ENCODE measurements around the gene LRP5.
A peak's percentile ranks its signal among the peaks of the same experiment; 100 is the strongest.
"Not testable (repeated sequence)": the region's sequence is repeated elsewhere in the genome, so short reads cannot be mapped to it uniquely, and the experiment has no call there.

Gene LRP5

DNA sequence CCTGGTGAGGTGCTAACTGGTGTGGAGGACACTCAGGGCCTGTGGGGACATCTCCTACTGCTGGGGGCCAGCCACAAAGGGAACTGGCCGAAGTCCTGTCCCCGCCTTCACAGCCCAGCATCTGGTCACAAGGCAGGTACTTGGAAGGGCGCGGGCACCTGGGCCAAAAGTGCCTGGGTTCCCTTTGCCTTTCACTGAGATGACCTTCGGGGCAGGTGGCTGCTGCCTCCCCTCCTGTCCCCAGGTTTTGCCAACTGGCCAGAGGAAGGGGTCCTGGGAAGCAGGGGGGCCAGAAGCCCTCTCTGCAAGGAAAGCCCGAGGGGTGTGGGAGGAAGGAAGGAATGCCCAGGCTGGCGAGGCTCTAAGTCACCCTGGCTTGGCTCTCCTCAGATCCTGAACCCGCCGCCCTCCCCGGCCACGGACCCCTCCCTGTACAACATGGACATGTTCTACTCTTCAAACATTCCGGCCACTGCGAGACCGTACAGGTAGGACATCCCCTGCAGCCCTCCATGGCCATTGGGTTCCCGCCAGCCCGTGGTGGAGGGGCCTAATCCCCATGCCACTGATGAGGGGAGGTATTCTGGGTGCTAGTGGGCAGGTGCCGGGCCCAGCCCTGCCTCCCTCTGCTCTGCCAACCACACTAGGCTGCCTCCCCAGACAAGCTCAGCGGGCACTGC is 133.8 kb downstream of the LRP5 start:
- no peak for DNase-seq

GRCh38 chr11:68447015-68447801 is 134.8 kb downstream of the LRP5 start:
- peak; percentile 77 for DNase-seq

- DNase-seq, result not testable (repeated sequence)
These were observed 135.5 kb downstream of the LRP5 start for GRCh38 chr11:68447914-68448313.

DNA sequence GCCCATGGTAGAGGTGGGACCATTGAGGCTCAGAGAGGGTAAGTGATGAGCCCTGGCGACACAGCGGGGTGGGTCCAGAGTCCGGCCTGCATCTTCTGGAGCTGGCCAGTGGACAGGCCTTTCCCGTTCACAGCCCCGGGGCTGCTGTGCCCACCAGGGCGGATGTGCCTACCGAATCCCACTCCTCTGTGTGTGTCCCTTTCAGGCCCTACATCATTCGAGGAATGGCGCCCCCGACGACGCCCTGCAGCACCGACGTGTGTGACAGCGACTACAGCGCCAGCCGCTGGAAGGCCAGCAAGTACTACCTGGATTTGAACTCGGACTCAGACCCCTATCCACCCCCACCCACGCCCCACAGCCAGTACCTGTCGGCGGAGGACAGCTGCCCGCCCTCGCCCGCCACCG is 136.2 kb downstream of the LRP5 start:
- no peak for DNase-seq

DNA sequence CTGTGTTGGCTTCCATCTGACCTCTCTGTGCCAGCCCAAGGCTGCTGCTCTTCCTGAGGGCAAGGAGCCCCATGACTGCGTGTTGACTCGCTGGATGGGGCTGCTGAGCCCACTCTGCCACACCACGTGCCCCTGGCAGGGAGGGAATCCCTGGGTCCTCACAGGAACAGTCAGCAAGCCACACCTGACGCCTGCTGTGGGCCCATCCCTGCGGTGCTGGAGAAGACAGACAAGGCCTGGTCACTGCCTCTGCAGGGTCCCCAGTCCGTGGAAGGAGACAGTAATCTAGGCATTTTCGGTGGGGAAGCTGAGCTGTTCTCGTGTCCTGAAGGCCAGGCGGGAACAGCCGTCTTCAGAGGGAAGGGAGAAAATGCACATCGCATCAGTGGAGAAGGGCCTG is 137.6 kb downstream of the LRP5 start:
- no peak for DNase-seq

GRCh38 chr11:68450711-68451110 is 138.3 kb downstream of the LRP5 start:
- DNase-seq, result no peak

DNA sequence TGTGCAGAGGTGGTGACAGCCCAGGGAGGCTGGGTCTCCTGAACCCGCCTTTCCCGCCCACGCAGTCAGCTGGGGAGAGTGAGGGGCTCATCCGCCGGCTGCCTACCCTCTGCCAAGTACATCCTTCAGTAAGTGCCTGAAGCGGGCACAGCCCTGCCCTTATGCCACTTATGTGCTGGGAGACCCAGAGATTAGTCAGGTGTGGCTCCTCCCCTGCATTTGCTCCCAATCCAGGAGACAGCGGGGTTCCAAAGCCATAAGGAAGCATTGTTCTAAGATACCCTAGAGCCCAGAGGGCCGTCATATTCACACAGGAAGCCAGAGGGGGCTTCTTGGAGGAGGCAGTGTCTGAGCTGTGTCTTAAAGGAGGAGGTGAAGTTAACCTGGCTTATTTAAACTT is 142.4 kb downstream of the LRP5 start:
- no peak for DNase-seq

- no peak for DNase-seq
These were observed 143.1 kb downstream of the LRP5 start for GRCh38 chr11:68455485-68455884.

GRCh38 chr11:68457216-68457897 is 145.0 kb downstream of the LRP5 start:
- no peak for DNase-seq

GRCh38 chr11:68457898-68458249 is 145.5 kb downstream of the LRP5 start:
- DNase-seq, result no peak

DNA sequence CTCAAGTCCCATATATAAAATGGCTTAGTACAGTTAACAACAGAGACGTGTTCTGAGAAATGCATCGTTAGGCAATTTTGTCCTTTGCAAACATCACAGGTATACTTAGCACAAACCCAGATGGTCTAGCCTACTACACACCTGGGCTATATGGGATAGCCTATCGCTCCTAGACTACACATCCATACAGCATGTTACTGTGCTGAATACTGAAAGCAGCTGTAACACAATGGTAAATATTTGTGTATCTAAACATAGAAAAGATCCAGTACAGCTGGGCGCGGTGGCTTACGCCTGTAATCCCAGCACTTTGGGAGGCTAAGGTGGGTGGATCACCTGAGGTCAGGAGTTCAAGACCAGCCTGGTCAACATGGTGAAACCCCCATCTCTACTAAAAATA is 145.9 kb downstream of the LRP5 start:
- not testable (repeated sequence) for DNase-seq

- peak; percentile 93 for DNase-seq
These were observed 147.7 kb downstream of the LRP5 start for GRCh38 chr11:68459886-68460740.

GRCh38 chr11:68460741-68461574 is 148.6 kb downstream of the LRP5 start, which contains the start of gene PPP6R3:
PPP6R3 (plus strand) TSS chr11:68460752; CDS start chr11:68537665, 76,913 bp downstream.
- no peak for DNase-seq

DNA sequence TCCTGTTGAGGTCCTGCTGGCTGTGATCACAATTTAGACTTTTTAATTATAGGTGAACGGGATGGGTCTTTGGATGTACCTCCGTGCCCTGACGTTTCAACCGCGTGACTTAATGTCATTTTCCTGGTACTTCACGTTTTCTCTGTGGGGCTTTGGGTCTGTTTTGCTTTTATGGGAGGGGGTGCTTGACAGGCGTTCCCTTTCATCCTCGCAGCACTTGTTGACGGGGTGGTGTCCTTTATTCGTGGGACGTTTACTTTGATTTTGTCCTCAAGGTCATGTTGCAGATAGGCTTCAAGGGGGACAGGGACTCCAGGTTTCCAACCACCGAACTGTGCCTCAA is 149.2 kb downstream of the LRP5 start:
- DNase-seq, result no peak

GRCh38 chr11:68463714-68464113 is 151.3 kb downstream of the LRP5 start:
- DNase-seq, result no peak

DNA sequence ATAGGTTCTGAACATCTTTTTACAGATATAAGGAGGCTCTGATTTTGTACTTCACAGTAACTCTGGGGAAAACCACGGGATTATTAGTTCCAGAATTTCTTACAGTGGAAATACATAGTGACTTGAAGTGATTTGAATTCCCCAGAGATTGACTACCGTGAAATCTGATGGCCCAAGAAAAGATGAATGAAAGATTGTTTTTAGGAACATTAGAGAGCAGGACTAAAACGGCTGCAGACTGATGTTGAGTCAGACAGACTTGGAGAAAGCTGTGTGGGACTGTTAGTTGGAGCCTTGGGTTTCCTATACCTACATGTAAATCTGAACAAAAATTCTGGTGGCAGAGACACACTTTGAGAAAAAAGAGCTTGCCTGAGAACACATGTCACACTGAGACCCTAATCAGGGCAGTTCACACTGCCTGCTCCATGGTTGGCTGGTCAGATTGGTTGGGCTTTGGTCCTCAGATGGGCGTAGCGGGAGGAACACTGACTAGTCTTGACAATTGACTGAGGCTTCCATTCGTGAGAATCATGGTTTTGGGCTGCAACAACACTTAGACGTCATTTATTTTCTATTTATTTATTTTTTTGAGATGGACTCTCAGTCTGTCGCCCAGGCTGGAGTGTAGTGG is 154.9 kb downstream of the LRP5 start:
- no peak for DNase-seq

DNA sequence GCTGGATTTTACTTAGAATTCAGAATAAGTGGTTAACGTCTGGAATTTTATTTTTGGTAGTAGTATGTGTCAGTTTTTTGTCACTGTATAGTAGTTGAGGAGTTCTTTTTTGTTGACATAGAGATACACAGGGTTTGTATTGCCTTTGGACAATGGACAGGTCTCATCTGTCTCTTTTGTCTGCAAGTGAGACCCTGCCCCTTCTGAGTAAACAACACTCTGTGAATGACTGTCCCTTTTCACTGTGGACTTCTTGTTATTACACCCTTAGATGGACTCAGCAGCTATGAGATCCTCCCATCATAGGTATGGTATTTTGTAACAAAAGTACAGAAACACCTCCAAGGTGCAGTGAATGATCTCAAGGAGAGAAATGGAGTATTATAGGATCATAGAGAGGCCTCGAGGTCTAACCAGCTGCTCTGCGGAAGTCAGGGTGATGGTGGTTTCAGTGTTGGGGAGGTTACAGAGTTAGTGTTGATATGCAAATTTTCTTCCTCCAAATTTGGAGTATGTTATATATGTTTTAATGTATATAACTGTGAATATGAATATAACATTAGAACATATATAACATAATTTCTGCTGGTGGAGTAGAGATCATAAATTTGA is 155.9 kb downstream of the LRP5 start:
- no peak for DNase-seq

DNA sequence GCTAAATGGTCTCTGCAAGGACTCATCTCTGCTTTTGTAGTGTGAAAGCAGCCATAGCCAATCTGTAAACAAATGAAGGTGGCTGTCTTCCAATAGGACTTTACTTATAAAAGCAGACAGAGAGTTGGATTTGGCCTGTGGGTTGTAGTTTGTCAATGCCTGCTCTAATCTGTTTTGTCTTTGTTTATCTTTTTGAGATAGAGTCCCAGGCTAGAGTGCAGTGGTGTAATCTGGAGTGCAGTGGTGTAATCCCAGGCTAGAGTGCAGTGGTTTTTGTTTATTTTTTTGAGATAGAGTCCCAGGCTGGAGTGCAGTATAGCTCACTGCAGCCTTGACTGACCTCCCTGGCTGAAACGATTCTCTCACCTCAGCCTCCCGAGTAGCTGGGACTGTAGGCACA is 156.7 kb downstream of the LRP5 start:
- no peak for DNase-seq

GRCh38 chr11:68469642-68470041 is 157.3 kb downstream of the LRP5 start:
- no peak for DNase-seq

DNA sequence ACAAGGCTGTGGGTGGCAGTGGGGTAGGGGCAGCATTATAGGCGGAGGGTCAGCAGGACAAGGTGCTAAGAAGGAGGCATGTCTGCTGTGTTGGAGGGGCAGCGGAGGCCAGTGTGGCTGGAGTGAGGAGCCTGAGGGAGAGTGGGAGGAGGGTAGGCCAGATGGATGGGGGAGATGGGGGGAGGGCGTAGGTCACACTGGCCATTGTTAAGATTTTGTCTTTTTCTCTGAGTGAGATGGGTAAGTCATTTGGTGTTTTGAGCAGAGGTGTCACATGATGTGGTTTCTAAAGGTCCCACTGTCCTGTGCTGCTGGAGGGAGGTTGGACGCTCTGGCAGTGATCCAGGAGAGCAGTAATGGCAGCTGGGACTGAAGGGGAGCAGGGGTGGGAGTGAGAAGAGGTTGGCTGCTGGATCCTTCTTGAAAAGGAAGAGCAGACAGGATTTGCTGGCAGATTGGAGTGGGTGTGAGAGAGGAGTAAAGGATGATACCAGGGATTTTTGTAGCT is 158.0 kb downstream of the LRP5 start:
- DNase-seq, result no peak

All from stimulated activated CD4-positive, alpha-beta T cell treated with anti-CD3 and anti-CD28 coated beads, Interleukin-4, amount 100 ng/mL, for 1 hour (primary cell).